Progenitor cell of endocrine pancreas (in vitro differentiated cells): ENCODE data around the gene TMEM179. TPM values are rescaled to one million over a fixed set of nuclear protein-coding genes. Genes with fewer than 3 reads are reported as not detected.

ENCODE experiments used
- DNase-seq: peaks from one replicate; pipeline ENCODE4 v3.0.0; 2021; ENCODE audit warnings: low spot score; ENCODE audit not compliant: unreplicated experiment
- H3K27ac Mint-ChIP-seq: 2 replicates; pipeline ENCODE4 v1.8.0; 2021; ENCODE audit warnings: mild to moderate bottlenecking, moderate library complexity, mixed read lengths
- H3K27me3 Mint-ChIP-seq: 2 replicates; pipeline ENCODE4 v1.8.0; 2021; ENCODE audit warnings: mixed read lengths
- H3K36me3 Mint-ChIP-seq: 2 replicates; pipeline ENCODE4 v1.8.0; 2022; ENCODE audit warnings: mixed read lengths; ENCODE audit not compliant: insufficient read depth
- H3K4me1 Mint-ChIP-seq: 2 replicates; pipeline ENCODE4 v1.8.0; 2021; ENCODE audit warnings: low read depth, mixed read lengths
- H3K4me3 Mint-ChIP-seq: 2 replicates; pipeline ENCODE4 v1.8.0; 2021; ENCODE audit warnings: low read depth, mild to moderate bottlenecking, moderate library complexity, mixed read lengths
- H3K9me3 Mint-ChIP-seq: 2 replicates; pipeline ENCODE4 v1.8.0; 2021; ENCODE audit warnings: low read depth, mixed read lengths
- CTCF ChIP-seq: fragments of 200-600 bp; sonication (generic); IDR thresholded peaks from one replicate; pipeline ENCODE4 v1.5.0; 2021; ENCODE audit warnings: antibody characterized with exemption, mild to moderate bottlenecking; ENCODE audit not compliant: unreplicated experiment
- total RNA-seq: library from RNA; stranded (reverse); gene quantifications from 2 replicates; pipeline ENCODE4 v1.2.1, GENCODE V29; 2021

TMEM179 gene
- total RNA-seq, 1 donor from 2014 or later: 9.2 TPM

DNA sequence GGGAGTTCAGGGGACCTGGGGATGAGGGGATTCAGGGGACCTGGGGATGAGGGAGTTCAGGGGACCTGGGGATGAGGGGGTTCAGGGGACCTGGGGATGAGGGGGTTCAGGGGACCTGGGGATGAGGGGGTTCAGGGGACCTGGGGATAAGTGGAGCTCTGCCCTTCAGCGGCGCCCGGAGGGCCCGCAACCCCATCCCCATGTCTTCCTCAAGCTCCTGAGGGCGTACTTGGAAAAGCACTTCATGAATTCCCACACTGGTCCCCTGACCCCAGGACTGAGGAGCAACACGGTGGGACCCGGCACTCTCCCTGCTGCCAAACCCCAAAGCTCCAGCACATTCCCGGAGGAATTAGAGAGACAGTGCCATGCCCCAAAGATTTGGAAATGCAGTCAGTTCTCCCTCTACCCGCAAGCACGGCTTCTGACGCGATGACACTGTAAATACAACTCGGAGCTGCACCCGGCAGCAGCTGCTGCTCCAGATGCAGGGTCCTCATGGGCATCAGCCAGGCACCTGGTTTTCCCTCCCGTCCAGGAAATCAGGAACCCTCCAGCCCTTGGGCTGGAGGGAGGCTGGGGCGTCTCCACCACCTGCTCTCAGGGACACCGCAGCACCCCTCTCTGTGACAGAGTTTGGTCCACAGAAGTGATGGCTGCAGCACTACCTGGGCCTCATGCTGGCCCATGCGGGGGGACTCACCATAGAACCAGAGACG is 57.8 kb downstream of the TMEM179 start:
- no peak for DNase-seq
- Mint-ChIP-seq H3K27me3 (peaks cover 38% of the 10 kb centered on the region), H3K9me3 (no peaks in the 10 kb centered on the region), H3K4me1 (no peaks in the 10 kb centered on the region), H3K27ac (no peak overlapping the region), H3K4me3 (no peak overlapping the region), H3K36me3 (no peaks in the 10 kb centered on the region)
- TF ChIP-seq CTCF: no peak

GRCh38 chr14:104545942-104546501 is 58.5 kb downstream of the TMEM179 start:
- no peak for TF ChIP-seq CTCF
- DNase-seq: no peak
- Mint-ChIP-seq H3K27ac (no peak overlapping the region), H3K4me3 (no peak overlapping the region), H3K36me3 (no peaks in the 10 kb centered on the region), H3K9me3 (no peaks in the 10 kb centered on the region), H3K27me3 (peaks cover 37% of the 10 kb centered on the region), H3K4me1 (no peaks in the 10 kb centered on the region)

- no peak overlapping the region for H3K4me3 Mint-ChIP-seq
Measured at GRCh38 chr14:104545151-104545941, 59.2 kb downstream of the TMEM179 start.

GRCh38 chr14:104544362-104544961 is 60.1 kb downstream of the TMEM179 start:
- Mint-ChIP-seq H3K9me3 (no peaks in the 10 kb centered on the region), H3K4me3 (no peak overlapping the region), H3K27me3 (peaks cover 29% of the 10 kb centered on the region), H3K36me3 (no peaks in the 10 kb centered on the region), H3K4me1 (no peaks in the 10 kb centered on the region), H3K27ac (no peak overlapping the region)
- DNase-seq: no peak
- TF ChIP-seq CTCF: no peak

More at GRCh38 chr14:104545151-104545941, 59.2 kb downstream of the TMEM179 start:
- TF ChIP-seq CTCF: no peak
- H3K27ac Mint-ChIP-seq: no peak overlapping the region
- DNase-seq: no peak
- H3K36me3 Mint-ChIP-seq: no peaks in the 10 kb centered on the region
- H3K27me3 Mint-ChIP-seq: peaks cover 30% of the 10 kb centered on the region
- H3K9me3 Mint-ChIP-seq: no peaks in the 10 kb centered on the region
- no peaks in the 10 kb centered on the region for H3K4me1 Mint-ChIP-seq
